ENCODE data around the gene KCNMA1.
A peak's percentile ranks its signal among the peaks of the same experiment; 100 is the strongest.

Gene KCNMA1

DNA sequence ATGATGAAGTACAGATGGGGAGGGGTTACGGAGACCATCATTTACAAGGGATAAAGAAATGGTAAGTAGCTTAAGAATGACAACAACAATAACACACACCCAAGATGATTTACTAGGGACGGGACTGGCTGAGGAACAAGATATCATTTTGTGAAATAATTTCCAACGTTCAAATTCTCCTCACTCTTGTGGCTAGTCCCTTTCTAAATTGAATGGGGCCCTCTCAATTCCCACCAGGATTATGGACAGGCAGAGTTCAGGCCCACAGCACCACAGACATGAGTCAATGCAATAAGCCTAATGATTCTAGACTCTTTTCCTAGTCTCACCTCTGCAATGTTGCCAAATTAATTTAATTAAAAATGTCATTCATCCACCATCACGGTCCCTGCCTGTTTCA lies 448.1 kb downstream of the KCNMA1 start:
- TF ChIP-seq, protein P1, sequence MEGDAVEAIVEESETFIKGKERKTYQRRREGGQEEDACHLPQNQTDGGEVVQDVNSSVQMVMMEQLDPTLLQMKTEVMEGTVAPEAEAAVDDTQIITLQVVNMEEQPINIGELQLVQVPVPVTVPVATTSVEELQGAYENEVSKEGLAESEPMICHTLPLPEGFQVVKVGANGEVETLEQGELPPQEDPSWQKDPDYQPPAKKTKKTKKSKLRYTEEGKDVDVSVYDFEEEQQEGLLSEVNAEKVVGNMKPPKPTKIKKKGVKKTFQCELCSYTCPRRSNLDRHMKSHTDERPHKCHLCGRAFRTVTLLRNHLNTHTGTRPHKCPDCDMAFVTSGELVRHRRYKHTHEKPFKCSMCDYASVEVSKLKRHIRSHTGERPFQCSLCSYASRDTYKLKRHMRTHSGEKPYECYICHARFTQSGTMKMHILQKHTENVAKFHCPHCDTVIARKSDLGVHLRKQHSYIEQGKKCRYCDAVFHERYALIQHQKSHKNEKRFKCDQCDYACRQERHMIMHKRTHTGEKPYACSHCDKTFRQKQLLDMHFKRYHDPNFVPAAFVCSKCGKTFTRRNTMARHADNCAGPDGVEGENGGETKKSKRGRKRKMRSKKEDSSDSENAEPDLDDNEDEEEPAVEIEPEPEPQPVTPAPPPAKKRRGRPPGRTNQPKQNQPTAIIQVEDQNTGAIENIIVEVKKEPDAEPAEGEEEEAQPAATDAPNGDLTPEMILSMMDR (IDR thresholded peaks at IDR 0.05; ENCODE audit: insufficient read depth, missing control alignments) = no peak
- FAIRE-seq = peak; percentile 98
- DNase-seq (ENCODE audit: insufficient read length, low spot score) = no peak

DNA sequence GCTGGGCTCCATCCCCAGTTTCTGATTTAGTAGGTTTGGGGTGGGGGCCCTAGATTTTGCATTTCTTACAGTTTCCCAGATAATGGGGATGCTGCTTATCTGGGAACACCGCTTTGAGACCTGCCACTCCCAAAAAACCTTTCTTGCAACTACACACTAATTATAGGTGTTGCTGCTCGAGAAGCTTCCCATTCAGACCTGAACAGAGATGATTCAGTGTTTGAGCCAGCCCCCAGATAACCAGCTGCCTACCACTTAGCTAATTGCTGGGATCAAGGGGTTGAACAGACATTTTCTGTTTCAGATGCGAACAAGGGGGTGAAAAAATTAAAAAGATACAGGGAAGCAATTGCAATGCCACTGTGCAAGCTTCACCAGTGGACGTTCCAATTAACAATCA lies 448.5 kb downstream of the KCNMA1 start:
- DNase-seq (ENCODE audit: insufficient read length, low spot score) (peak; percentile 34), FAIRE-seq (peak; percentile 32)
- TF ChIP-seq, protein P1 (IDR thresholded peaks at IDR 0.05; ENCODE audit: insufficient read depth, missing control alignments) = no peak

DNA sequence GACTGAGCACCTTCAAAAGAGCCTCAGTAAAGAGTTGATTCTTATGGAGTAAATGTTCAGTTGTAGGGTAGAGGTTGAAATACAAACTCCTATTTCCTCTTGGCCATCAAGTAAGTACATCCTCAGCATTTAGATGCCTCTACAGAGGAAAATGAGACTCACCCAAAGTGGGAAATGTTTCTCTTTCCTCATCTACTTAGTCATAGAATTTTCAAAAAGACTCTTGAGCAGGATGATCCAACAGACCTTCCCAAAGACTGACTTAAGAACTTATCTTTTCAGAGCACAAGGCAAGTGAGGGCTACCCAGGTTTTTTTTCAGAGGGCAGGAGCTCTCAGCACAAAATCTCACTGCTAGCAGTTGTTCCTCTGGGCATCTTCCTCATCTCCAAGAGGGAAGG lies 449.1 kb downstream of the KCNMA1 start:
- FAIRE-seq = peak; percentile 41

DNA sequence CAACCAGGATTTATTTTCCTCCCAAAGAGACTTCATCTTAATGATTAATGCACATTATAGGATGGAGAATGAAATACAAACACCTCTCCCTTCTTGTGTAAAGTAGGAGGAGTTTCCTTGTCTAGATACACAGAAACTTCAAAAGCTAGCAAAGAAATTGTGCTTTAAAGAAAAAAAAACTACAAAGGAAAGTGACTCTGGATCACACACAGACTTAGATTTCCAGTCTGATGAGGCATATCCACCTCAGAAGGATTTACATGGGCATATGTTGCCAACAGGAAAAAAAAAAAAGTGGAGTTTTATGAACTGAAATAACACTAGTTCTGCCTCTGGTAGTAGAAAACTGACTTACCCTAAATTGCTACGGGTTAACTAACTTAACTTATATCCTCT lies 449.6 kb downstream of the KCNMA1 start:
- DNase-seq (ENCODE audit: insufficient read length, low spot score) (no peak), FAIRE-seq (peak; percentile 44)
- TF ChIP-seq, protein P1 (IDR thresholded peaks at IDR 0.05; ENCODE audit: insufficient read depth, missing control alignments) = no peak

More for the DNA sequence above, 449.1 kb downstream of the KCNMA1 start:
- no peak for DNase-seq (ENCODE audit: insufficient read length, low spot score)
- TF ChIP-seq, protein P1 (IDR thresholded peaks at IDR 0.05; ENCODE audit: insufficient read depth, missing control alignments) = no peak

DNA sequence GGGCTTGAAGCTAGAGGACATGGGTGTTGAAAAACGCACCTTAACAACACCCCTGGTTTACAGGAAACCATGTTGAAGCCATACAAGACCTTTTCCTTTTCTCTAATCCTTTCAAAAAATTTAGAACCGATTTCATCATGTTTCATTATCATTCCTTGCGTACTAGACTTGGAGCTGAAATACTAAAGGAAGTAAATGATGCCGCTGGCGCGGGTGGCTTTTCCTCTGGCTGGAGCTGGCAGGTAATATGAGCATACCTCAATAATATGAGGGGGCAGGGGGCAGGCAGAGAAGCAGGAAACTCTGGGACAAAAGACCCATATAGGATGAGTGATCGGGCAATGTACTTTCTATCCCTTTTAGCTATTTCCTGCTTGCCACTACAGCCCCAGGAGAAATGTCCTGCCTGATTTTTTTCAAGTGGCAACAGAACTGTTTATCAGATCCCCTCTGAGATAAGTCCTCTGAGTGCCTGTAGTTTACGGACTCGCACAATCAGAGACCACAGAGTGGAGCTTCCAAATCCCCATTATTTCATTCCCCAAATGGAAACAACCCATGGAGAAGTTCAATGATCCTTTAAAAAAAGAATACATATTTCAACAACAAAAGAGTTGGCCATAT lies 450.1 kb downstream of the KCNMA1 start:
- TF ChIP-seq, protein P1 (IDR thresholded peaks at IDR 0.05; ENCODE audit: insufficient read depth, missing control alignments) = no peak
- no peak for DNase-seq (ENCODE audit: insufficient read length, low spot score)
- no peak for FAIRE-seq

DNA sequence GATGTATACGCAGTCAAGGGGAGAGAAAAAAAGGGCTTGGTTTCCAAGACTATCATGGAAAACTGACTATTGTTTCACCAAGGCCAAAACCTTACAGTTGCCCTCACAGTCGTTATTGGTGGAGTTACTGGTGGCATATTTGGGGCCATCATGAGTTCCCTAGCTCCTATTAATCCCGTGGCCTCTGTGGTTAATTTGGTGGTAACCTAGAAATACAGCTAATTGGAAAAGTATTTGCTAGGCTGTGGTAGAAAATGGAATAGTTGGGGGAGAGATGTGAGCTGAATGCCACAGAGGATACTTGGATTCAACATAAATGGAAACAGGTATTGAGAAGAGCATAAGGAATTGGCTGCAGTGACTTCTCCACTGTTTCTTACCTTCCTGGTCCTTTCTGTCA lies 450.7 kb downstream of the KCNMA1 start:
- TF ChIP-seq, protein P1 (IDR thresholded peaks at IDR 0.05; ENCODE audit: insufficient read depth, missing control alignments) = no peak

DNA sequence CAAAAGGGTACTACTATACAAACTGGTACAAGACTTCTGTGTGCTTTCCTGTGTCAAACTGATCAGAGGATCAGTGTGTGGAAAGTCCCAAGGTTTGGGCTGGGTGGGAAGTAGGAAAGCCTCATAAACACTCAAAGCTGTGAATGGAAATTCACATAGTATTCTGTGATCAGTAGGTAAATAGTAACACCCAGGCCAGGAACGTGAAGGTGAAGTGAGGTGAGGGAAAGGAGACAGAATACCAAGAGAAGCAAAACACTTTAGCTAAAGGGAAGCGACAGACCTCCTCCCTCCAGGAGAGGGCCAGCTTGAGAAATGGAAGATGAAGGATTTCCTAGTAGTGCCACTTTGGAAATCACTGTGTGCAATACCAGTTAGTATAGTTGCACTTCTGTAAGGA lies 451.9 kb downstream of the KCNMA1 start:
- DNase-seq (ENCODE audit: insufficient read length, low spot score) = no peak
- FAIRE-seq = no peak
- TF ChIP-seq, protein P1 (IDR thresholded peaks at IDR 0.05; ENCODE audit: insufficient read depth, missing control alignments) = no peak

More for the DNA sequence above, 450.7 kb downstream of the KCNMA1 start:
- DNase-seq (ENCODE audit: insufficient read length, low spot score) (no peak), FAIRE-seq (no peak)

Measured in D721Med (cell line).